GM13977 (cell line): Measurements from ENCODE around the gene KCNJ6.

ENCODE experiments used
- DNase-seq: peaks from one replicate; pipeline ENCODE4 v3.0.0; 2012; ENCODE audit warnings: low spot score
- CTCF ChIP-seq: IDR thresholded peaks from 2 replicates; pipeline ENCODE4 v1.5.1; 2012; ENCODE audit warnings: mild to moderate bottlenecking, control low read depth; ENCODE audit not compliant: insufficient read depth; ENCODE audit errors: extremely low read depth, missing control alignments
- in situ Hi-C: fragments of 300-500 bp; cut with MboI; formaldehyde crosslinking; loops from one replicate; pipeline ENCODE4 v1.12.0; 2022; ENCODE audit warnings: low sequenced_read_pairs, low pct_unique_long_range_greater_than_20kb, mixed read lengths, inconsistent platforms; ENCODE audit not compliant: unreplicated experiment

The KCNJ6 gene

GRCh38 chr21:37562920-37563640 is 353.2 kb downstream of the KCNJ6 start:
- DNase-seq, result no peak
- in situ Hi-C loops, result no loop called here
- TF ChIP-seq CTCF, result no peak

- in situ Hi-C loops, result no loop called here
- DNase-seq, result no peak
- TF ChIP-seq CTCF, result no peak
Observed at GRCh38 chr21:37561941-37562919, 354.0 kb downstream of the KCNJ6 start.

GRCh38 chr21:37561506-37561905 is 354.8 kb downstream of the KCNJ6 start:
- TF ChIP-seq CTCF, result no peak
- in situ Hi-C loops, result no loop called here
- no peak for DNase-seq

- in situ Hi-C loops, result no loop called here
- DNase-seq, result no peak
Observed at GRCh38 chr21:37560385-37560784, 355.9 kb downstream of the KCNJ6 start.

GRCh38 chr21:37558676-37559211 is 357.5 kb downstream of the KCNJ6 start:
- no peak for TF ChIP-seq CTCF
- no peak for DNase-seq
- in situ Hi-C loops, result no loop called here

More at GRCh38 chr21:37560385-37560784, 355.9 kb downstream of the KCNJ6 start:
- no peak for TF ChIP-seq CTCF
